ENCODE measurements around the gene DGCR2.
"Not testable (repeated sequence)": the region's sequence is repeated elsewhere in the genome, so short reads cannot be mapped to it uniquely, and the experiment has no call there.

DGCR2 gene

DNA sequence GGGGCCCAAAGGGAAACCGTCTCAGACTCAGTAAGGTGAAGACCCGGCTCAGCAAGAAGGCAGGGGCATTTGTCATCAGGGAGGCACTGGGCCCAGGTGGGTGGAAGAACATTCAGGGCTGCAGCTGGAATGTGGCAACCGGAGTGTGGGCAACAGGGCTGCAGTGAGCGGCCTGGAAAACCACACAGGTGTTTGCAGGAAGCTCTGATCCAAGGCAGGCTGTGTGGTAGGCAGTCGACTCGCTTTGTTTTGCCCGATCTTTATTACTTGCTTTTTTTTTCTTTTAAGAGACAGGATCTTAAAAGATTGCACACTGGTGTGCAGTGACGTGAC is 82.8 kb downstream of the DGCR2 start:
- no peak for DNase-seq

DNA sequence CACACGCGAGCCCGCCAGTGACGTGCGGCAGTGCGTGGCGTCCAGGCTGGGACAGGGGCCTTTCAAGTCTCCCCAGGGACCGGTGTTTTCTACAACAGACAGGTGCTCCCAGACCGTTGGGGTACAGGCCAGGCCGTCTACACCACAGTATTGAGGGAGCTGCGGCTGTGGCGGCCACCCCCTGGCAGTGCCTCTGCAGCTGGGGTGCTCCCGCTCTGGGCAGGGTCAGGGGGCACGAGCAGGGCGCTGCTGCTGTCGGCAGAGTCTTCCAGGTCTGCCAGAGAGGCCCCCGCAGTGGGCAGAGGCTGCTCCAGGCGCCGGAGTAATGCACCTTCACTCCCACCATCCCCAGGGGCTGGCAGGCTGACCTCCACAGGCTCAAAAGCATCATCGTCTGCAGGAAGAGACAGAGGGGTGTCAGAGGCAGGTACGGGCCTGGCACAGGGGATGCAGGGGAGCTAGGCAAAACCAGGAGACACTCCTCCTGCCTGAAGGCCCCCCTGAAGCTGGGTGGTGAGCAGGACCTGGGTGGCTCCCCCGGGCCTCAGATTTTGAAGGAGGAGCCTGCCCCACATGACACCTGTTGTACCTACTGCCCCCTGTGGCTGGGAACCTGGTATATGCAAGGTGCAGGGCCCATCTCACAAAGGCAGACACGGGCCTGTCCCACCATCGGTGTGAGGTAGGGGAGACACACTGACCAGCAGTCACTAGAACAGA is 83.3 kb downstream of the DGCR2 start:
- no peak for DNase-seq

DNA sequence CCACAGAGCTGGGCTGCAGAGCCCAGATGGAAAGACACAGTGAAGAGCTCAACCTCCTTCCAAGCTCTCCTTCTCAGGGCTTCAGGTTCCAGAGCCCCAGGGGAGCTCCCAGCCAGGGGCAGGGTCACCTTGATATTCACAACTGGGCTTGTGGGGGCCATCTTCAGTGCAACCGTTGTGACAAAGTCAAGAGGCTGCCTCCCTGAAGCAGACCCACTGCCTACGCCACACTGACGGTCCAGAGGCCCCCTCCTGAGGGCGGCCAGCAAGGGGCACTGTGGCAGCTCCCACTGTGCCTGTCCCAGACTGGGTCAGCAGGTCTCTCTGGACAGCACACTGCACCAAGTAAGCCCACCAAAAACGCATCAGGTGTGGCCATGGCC is 84.1 kb downstream of the DGCR2 start:
- no peak for DNase-seq

DNA sequence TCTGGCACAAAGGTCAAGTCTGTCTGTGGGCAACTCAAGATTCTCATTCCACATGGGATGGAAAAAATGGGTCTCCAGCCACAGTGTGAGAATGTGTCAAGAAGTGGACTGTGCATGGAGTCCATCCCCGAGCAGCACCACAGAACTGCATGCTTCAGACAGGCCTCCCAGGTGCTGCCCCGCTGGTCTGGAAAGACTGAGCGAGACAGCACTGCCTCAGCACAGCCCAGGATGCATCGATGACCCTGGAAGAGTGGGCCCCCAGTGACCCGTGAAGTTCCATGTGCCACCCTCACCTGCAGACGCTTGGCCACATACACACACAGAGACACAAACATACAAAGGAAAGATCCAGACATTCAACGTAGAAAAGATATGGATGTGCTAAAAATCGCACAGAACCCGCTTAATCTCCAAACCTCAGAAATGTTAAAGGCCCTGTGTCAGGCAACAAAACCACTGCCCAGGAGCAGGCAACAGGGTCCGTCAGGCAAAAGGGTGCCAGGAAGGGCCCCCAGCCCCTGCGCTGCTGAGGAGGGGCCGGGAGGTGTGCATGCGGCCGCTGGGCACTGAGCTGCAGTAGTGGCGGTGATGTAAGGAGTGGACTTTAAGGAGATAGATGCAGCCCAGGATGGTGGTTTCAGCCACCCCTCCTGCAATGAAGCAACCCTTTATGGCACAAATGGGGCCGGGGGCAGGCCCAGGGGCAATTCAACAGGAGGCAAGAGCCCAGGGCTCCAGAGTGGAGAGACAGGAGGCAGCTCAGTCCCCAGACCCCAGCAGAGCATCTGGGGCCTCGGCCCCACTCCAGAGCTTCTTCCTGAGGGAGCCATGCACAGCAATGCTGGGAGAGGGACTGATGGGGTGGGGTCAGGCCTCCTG is 84.7 kb downstream of the DGCR2 start:
- DNase-seq: no peak

DNA sequence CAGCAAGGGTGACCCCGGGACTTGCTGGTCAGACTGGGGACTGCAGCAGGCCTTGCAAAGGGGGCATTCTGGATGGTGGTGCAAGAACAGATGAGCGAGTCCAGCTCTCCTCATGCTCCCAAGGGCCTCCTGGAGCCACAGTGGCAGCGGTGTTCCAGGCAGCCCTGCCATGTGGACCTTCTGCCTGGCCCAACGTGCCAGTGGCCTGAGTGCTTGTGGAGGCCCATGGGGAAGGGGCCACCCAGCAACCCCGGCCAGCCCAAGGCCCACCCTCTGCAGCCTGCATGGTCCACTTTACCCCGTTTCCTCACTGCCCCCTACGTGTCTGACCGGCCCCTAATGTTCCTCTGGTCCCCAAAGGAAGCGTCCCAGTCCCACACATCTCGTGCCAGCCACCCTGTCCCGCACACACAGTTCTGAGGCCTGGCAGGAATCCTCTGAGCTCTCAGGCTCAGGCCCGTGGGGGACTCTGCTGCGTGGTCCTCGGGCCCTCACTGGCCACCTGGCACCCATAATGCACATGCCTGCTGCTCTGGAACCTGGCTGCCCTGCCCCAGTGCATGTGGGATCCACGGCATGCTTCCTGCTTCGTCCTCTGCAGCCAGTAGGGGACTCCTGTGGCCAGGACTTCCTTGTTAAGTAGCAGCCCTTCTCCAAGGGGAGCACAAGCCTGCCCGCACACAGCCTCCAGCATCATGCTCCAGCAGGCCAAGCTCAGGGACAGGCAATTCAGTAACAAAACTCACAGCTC is 85.5 kb downstream of the DGCR2 start:
- no peak for DNase-seq

DNA sequence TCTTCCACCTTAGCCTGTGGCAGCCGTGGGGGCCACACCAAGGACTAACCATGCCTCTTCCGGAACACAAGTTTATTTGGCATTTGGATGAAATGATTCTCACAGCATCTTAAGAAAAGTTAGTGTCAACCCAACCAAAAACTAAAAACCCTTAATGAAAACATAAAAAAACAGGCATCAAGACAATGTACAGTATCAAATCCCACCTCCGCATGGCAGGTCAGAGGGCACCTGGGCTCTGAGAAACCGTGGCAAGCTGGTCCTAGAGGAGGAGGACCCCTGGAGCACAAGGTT is 86.0 kb downstream of the DGCR2 start:
- no peak for DNase-seq

DNA sequence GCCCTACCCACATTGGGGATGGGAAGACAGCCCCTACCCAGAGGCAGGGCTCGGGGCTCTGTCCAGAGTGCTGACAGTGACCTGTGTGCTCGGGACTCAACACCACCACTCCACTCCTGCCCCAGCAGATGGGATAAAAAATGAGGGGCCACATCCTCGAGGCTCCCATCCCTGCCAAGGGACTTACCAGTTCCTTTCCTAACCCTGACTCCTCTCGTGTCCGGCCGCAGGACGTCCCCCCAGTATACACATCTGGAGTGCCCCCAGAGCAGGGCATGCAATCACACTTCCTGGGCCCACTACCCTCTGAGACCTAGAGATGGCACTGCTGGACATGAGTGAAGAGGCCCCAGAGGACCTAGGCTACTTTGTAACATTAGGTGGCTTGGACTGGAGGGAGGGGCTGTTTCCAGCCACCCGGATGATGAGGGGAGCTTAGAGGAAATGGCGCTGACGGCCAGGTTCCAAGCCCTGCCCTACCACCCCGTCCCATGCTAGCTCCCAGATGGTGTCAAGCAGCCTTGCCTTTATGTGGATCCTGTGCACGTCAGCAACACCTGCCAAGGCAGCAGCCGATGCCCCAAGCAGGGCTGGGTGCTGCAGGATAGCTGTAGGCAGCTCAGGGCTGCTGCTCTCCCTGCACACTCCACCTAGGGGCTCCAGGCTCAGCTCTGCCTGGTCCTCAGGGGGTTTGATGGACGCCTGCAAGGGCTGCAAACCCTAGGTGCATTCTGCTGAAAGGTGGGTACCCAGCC is 86.6 kb downstream of the DGCR2 start:
- DNase-seq: no peak

DNA sequence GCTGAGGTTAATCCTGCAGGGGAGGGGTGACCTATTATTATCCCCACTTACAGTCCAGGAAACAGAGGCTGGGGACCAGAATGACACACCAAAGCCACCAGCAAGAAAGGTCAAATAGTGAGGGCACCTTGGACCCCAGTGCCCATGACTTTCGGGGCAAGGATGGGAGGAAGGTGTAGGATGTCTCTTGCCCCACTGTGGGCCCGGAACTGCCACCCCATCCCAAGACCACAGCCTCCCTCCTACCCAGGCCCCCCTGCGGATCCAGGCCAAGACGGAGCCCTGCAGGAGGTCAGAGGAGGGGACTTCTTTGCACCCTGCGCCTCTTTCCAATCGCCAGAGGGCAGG is 87.1 kb downstream of the DGCR2 start:
- not testable (repeated sequence) for DNase-seq

DNA sequence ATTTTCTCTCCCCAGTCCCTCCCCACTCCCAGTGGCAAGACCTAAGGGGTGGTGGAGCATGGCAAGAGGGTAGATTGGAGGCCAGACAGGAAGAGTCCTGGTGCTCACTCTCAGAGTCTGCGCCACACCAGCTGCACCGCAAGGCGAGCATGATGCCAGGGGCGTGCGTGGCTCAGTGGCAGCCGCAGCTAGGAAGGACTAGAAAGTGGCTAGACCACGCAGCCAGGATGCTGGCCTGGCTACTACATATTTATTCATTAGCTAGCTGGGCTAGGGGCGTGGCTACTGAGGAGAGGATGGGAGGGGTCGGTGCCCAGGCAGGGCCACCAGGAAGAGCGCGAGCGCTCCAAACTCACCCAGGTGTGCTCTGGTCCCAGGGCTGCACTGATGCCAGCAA is 87.5 kb downstream of the DGCR2 start:
- not testable (repeated sequence) for DNase-seq

DNA sequence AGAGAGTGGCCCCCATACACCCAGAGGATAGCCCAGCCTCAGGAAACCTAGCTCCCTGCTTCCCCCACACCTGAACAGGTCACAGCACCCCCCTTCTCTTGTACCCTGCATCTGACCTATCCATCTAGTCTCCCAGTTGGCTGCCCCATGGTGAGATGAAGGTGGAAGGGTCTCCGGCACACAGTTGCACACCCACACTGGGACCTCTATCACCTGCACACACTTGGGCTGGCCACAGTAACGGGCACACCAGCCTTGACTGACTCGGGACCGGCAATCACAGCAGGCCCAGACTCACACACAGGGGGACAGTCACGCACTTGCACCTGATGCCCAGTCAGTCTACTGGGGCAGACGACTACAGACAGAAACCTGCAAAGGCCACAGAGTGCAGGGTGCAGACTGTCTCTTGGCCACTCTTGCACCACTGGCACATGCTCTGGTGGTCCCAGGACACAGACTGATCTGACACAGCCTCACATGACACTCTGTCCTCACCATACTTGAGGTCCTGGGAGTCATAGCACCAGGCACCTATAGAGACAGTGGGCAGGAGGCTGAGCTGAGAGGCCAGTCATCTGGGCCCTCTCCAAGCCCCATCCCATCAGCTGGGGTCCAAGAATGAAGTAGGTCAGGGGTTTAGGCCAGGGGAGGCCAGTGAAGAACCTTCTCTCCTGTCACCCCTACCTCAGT is 88.0 kb downstream of the DGCR2 start:
- not testable (repeated sequence) for DNase-seq

DNA sequence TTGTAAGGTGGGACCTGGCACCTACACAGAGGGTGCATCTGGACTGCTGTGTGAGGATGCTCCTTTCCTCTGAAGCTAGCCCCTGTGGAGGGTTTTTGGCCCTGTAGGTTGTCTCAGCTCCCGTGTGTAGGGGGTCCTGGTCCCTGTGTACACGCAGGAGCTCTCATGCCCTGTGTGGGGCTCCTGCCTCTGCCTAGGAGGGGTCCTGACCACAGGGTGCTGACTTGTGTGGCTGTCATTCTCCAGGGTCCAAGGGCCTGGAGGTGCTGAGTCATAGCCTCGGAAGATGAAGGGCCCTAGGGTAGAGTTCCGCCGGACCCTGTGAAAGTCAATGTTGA is 88.7 kb downstream of the DGCR2 start:
- not testable (repeated sequence) for DNase-seq

DNA sequence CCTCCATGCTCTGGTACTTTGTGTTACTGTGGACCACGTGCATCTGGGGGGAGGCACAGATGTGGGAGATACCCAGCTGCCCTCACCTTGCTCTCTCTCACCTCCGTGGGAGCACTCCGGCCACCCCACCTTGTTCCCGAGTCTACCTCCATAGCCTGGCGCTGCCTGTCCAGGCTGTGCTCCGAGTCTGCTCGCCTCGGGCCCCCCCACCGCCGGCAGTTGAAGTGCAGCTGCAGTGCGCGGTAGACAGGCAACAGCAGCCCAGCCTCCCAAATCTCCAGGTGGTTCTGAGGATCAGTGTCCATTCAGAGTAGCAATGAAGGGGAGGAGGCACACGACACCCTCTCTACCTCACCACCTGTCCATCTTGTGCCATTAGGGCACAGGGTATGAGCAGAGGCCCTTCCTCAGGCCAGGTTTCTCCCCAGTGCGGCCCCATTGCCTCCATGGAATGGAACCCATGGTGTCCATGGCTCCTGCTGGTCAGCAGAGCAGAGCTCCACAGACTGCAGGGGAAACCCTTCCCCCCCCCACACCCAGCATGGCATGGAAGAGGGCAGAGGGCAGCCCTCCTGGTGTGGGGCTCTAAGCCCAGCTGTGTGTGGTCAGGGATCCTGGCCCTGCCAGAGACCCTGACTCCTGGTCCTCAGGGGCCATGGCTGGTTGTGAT is 89.2 kb downstream of the DGCR2 start:
- not testable (repeated sequence) for DNase-seq

DNA sequence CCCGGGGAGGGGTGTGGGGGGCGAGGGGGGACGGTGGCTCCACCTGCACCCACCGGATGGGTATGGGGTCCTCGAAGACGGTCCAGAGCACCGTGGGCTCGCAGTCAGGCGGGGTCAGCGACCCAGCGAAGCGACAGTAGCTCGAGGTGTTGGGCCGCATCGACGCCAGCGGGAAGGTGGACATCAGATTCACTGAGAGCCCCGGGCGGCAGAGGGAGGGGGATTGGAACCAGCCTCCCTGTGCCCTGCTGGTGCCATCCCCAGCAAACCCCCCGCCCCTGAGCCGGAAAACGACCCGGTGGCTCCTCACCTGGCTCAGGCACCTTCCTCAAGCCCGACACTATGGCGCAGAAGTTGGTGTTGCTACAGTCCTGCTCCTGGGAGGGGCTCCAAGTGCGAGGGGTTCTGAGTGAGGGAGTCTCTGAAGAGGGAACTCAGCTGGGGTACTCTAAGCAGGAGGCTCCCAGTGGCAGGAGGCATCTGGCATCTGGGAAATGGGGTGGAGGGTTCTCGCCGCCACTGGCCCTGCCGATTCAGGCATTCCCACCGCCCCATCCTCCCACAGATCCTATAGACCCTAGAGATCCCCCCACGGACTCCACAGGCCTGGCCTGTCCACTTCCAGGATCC is 89.9 kb downstream of the DGCR2 start:
- not testable (repeated sequence) for DNase-seq

DNA sequence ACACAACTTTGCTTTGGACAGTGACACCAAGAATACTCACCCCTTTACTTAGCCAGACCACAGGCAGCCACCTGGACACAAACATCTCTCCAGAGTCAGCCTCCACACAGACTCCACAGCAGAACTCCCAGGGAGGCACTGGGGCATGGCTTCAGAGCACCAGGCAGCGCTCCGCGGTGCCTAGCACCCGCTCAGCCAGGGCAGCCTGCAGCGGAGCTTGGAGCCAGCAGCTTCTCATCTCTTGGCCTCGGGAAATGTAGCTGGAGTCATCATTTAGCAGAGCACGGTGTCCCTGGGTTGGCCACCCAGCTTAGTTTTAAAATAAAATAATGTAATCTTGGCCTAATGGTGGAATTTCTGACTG is 91.3 kb downstream of the DGCR2 start:
- DNase-seq: not testable (repeated sequence)

DNA sequence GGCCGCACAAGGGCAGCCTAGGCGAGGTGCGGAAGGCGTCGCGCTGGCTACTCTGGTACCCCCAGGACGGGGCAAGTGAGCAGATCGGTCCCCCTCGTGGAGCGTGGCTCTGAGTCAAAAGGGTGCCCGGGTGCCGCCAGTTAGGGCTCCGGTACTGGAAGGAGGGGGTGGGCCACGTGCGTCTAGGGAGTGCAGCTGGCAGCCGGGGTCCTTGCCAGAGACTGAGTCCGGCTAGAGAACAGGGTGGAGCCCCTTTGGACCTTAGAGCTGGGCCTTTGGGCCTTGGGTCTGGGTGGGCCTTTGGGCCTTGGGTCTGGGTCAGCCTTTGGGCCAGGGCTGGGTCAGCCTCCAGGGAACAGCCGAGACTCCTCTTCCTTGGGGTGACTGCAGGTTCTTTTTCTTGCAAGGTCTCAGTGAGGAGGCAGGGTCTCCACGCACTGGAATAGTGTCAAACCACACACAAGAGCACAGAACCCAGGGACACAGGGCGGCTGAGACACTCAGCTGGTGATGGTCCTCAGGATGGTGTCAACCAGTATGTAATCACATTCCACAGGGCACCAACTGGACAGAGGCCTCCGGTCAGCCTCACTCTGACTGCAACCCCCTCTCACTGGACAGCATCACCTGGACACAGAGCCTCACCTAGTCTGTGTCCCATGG is 91.9 kb downstream of the DGCR2 start:
- DNase-seq: not testable (repeated sequence)

DNA sequence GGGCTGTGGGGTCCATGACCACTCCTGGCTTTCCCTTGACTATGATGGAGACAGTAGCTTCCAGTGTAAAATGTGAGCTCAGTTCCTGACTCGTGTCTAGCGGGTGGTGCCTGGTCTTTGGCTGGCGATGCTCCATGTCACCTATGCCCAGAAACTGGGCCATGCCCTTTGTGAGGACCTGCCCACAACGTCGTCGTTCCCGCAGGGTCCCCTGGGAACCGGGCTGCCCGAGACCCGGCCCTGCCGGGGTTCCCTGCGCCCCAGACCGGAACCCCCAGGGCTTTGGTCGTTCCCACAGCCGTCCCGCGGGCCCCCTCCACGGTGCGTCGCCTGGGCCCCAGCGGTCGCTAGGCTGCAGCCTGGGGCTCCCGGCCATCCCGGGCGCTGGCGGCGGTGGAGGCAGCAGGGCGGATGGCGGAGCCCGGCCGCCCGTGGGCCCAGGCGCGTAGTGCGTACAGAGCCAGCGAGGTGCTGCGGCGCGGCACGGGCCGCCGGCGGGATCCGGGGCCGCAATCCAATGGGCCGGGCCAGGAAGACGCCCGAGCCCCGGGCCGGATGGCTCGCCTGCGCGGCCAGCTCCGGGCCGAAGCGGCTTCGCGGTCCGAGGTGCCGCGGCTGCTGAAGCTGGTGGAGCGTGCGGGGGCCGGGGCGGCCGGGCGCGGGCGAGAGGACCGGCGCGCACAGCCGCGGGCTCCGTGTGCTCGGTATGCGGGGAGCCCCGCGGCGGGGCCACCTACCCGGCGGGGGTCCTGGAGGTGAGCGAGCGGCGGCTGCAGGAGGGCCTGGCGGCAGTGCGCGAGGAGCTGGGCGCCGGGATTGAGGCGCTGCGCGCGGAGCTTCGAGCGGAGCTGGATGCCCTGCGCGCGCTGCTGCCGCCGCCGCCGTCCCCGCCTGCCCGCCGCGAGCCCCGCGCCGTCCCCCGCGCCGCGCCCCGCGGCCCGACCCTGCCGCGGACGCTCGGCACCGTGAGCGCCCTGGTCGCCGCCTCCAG is 92.8 kb downstream of the DGCR2 start:
- not testable (repeated sequence) for DNase-seq

DNA sequence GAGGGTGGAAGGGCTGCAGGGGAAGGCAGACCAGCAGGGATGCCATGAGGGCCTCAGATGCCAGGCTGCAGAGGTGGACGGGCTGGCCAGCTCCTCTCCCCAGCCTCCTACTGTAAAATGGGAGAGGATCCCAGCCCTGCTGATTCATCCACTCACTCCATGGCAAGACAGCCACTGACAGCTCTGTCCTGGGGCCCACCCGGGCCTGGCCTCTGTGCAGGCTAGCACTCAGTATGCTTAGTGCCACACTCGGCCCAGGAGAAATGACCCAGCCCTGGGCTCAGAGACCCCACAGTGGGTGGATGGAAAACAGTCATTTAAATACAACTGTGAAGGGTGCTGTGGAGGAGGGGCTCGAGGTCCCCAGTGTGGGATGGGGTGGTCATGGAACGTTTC is 94.2 kb downstream of the DGCR2 start:
- DNase-seq: not testable (repeated sequence)

DNA sequence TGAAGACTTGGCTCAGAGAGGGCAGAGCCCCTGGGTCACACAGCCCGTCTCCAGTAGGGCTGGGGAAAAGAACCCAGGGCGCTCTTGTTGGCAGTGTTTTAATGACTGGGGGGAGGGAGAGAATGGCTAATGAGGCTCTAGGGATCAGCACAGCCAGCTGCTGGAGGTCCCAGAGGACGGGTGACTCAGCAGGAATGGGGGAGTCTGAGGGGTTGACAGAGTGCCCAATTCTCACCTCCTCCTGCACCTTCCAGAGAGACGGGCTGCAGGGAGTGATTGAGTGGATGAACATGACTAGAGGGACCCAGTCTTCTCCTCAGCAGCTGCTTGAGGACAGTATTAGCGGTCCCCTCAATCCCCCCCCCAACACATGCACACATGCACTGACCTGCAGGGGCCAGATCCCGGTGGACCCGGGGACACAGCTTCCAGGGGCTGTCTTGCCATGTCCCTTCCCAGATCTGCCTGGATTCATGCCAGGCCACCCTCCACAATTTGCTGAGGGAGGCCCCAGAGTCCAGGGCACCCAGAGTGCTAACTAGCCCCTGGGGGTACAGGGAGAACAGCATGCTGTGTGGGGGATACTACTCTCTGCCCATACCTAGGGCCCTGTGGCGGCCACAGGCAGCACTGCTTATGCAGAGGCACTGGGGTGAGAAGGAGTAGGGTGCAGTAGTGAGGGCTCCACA is 94.7 kb downstream of the DGCR2 start:
- DNase-seq: not testable (repeated sequence)

DNA sequence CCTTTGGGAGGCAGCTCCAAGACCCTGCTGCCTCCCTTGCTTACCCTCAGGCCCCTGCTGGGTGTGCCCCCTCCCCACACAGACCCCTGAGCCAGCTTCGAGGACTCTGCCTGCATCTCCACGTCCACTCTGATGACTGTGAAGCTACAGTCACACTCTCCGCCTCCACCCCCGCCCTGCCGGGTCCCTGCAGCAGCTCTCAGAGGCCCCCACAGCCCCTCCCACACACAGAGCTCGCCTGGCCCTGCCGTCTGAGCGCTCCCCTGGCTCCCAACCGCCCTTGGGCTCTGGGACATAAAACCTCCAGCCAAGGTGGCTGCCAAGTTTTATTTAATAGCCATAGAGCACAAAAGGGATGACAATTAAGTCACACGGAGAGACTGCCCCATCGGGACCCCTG is 96.1 kb downstream of the DGCR2 start:
- not testable (repeated sequence) for DNase-seq
